Breast epithelium (tissue), 4 donors: ENCODE results near the gene PTPRN2. TPM values are rescaled to one million over a fixed set of nuclear protein-coding genes. Genes with fewer than 3 reads are reported as not detected.
"Not testable (repeated sequence)": the region's sequence is repeated elsewhere in the genome, so short reads cannot be mapped to it uniquely, and the experiment has no call there.

ENCODE experiments used
- DNase-seq, 2 donors: peaks; one replicate each; pipeline ENCODE4 v3.0.0-alpha.2; 2019; ENCODE audit warnings: low spot score in 2 of 2
- H3K27ac ChIP-seq, 2 donors: fragments of 200-600 bp; sonication (generic) in 1 of 2; one replicate each; pipeline ENCODE4 v1.5.1; 2016 to 2019; ENCODE audit warnings: mild to moderate bottlenecking in 1 of 2
- H3K27me3 ChIP-seq, 2 donors: fragments of 200-600 bp; sonication (generic) in 1 of 2; one replicate each; pipeline versions ENCODE4 v1.5.1 to v1.6.0; 2017 to 2019; ENCODE audit warnings: control low read depth in 1 of 2, mild to moderate bottlenecking in 1 of 2
- H3K36me3 ChIP-seq: fragments of 200-600 bp; one replicate; pipeline ENCODE4 v1.5.1; 2019
- H3K4me1 ChIP-seq, 2 donors: fragments of 200-600 bp; sonication (generic); one replicate each; pipeline ENCODE4 v1.5.1; 2016 to 2019; ENCODE audit warnings: control low read depth in 1 of 2
- H3K4me3 ChIP-seq, 3 donors: fragments of 200-600 bp; sonication (generic); 1 replicate in 2 of 3; 2 replicates in 1 of 3; pipeline ENCODE4 v1.5.1; 2016 to 2019; ENCODE audit warnings: mild to moderate bottlenecking in 3 of 3, moderate library complexity in 2 of 3
- H3K9me3 ChIP-seq, 2 donors: fragments of 200-600 bp; sonication (generic) in 1 of 2; one replicate each; pipeline ENCODE4 v1.5.1; 2016 to 2019; ENCODE audit warnings: control low read depth in 1 of 2
- POLR2A ChIP-seq: fragments of 450-650 bp; IDR thresholded peaks from one replicate; pipeline ENCODE4 v1.6.1; 2016; ENCODE audit warnings: antibody characterized with exemption, mild to moderate bottlenecking, moderate library complexity
- POLR2AphosphoS5 ChIP-seq, 3 donors: sonication (generic); formaldehyde crosslinking; IDR thresholded peaks; one replicate each; pipeline ENCODE4 v1.6.1; 2017; ENCODE audit warnings: antibody characterized with exemption in 3 of 3
- intact Hi-C: fragments of 100-400 bp; cut with DNase I; formaldehyde crosslinking; loops from one replicate; pipeline ENCODE4 v1.15.1; 2023; ENCODE audit warnings: low total_unique reads
- total RNA-seq, 3 donors: library from RNA; depleted of rRNA; stranded (reverse); fragments of >200 nt; gene quantifications; one replicate each; pipeline ENCODE4 v1.1.0, GENCODE V29; 2016
- TF ChIP-seq, protein P1 (sequence below), 3 donors: fragments of 450-650 bp; IDR thresholded peaks; one replicate each; pipeline ENCODE4 v1.5.1; 2016 to 2017; ENCODE audit warnings: antibody characterized with exemption in 3 of 3, mild to moderate bottlenecking in 3 of 3, moderate library complexity in 3 of 3

Gene PTPRN2
- total RNA-seq, 3 donors from 2014 or later: 1.6 to 2.2 (median 2.2) TPM

DNA sequence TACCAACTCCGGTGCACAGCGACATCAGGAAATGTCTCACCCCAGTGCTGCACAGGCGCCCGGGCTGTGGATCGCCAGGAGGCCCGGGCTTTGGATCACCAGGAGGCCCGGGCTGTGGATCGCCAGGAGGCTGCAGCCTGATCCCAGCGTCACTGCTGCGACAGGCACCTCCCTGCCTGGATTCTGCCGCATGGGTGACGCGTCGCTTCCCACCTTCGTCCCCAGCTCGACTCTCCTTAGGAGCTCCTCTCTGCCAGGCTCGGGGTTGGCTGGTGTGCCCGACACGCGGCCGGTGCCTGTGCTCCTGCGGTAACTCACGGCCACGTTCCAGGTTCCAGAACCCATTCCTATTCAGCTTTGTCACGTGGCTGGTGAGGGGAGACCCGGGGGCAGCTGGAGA lies 993.3 kb downstream of the PTPRN2 start:
- Histone ChIP-seq H3K27ac (no peak overlapping the region), H3K4me3 (no peak overlapping the region), H3K4me1 (no peaks in the 10 kb centered on the region), H3K27me3 (peaks cover 0 to 3% of the 10 kb centered on the region in 2 donors), H3K9me3 (peaks cover 0 to 5% of the 10 kb centered on the region in 2 donors), H3K36me3 (no peaks in the 10 kb centered on the region)
- DNase-seq: no peak
- intact Hi-C loops: no loop called here
- TF ChIP-seq POLR2AphosphoS5 (IDR thresholded peaks at IDR 0.05) (no peak), POLR2A (no peak)
- TF ChIP-seq, protein P1, sequence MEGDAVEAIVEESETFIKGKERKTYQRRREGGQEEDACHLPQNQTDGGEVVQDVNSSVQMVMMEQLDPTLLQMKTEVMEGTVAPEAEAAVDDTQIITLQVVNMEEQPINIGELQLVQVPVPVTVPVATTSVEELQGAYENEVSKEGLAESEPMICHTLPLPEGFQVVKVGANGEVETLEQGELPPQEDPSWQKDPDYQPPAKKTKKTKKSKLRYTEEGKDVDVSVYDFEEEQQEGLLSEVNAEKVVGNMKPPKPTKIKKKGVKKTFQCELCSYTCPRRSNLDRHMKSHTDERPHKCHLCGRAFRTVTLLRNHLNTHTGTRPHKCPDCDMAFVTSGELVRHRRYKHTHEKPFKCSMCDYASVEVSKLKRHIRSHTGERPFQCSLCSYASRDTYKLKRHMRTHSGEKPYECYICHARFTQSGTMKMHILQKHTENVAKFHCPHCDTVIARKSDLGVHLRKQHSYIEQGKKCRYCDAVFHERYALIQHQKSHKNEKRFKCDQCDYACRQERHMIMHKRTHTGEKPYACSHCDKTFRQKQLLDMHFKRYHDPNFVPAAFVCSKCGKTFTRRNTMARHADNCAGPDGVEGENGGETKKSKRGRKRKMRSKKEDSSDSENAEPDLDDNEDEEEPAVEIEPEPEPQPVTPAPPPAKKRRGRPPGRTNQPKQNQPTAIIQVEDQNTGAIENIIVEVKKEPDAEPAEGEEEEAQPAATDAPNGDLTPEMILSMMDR (IDR thresholded peaks at IDR 0.05): no peak

DNA sequence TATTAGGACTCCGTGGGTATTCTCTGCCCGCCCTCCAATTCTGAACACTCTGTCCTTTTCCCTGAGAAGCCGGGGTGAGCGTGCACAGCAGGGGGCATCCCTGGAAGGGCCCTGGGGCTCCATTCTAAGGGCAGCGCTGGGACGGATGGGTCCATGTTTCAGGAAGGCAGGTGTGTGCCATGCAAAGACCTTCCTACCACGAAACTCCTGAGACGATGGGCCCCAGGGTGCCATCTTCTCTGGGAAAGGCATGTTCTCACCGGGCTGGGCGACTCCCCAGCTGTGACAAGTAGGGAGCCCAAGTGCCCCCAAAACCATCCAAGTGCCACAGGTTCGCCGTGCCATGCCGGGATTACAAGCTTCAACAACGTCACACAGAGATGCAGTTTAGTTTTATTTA lies 994.1 kb downstream of the PTPRN2 start:
- Histone ChIP-seq H3K4me3 (no peak overlapping the region), H3K9me3 (peaks cover 0 to 5% of the 10 kb centered on the region in 2 donors), H3K4me1 (no peaks in the 10 kb centered on the region), H3K36me3 (no peaks in the 10 kb centered on the region), H3K27ac (no peak overlapping the region), H3K27me3 (peaks cover 0 to 4% of the 10 kb centered on the region in 2 donors)
- no peak for TF ChIP-seq POLR2AphosphoS5 (IDR thresholded peaks at IDR 0.05)
- TF ChIP-seq POLR2A: no peak
- TF ChIP-seq, protein P1 (IDR thresholded peaks at IDR 0.05): no peak
- intact Hi-C loops: no loop called here
- DNase-seq: no peak

- DNase-seq, H3K9me3 ChIP-seq, H3K4me1 ChIP-seq, H3K27ac ChIP-seq, intact Hi-C loops, H3K36me3 ChIP-seq, H3K4me3 ChIP-seq: not testable (repeated sequence)
- peaks cover 0 to 10% of the 10 kb centered on the region in 2 donors for H3K27me3 ChIP-seq
Measured at GRCh38 chr7:157592636-157593320, 994.8 kb downstream of the PTPRN2 start.

DNA sequence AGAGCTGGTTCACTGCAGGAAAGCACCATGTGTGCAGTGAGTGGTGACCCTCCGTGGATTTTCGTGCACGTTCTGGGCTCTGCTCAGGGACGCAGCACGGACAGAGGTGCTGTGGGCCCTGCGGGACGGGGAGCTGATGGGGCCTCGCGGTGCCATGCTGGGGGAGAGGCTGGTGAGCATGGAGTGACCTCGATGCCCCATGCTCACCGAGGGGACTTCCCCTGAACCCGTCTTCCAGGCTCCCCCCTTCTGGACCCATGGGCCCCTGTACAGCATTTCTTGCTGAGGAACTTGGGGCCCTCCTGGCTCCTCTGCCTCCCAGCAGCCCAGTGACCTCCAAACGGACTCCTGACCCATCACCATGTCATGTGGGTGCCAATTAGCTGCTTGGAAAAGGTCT lies 997.1 kb downstream of the PTPRN2 start:
- no peak overlapping the region for H3K4me3 ChIP-seq
- H3K36me3 ChIP-seq: no peaks in the 10 kb centered on the region
- no peaks in the 10 kb centered on the region for H3K4me1 ChIP-seq
- no peak overlapping the region for H3K27ac ChIP-seq
- intact Hi-C loops: no loop called here
- H3K9me3 ChIP-seq: peaks cover 0 to 5% of the 10 kb centered on the region in 2 donors
- peaks cover 0 to 10% of the 10 kb centered on the region in 2 donors for H3K27me3 ChIP-seq
- TF ChIP-seq POLR2A (no peak), POLR2AphosphoS5 (IDR thresholded peaks at IDR 0.05) (no peak)
- TF ChIP-seq, protein P1 (IDR thresholded peaks at IDR 0.05): no peak
- DNase-seq: no peak

DNA sequence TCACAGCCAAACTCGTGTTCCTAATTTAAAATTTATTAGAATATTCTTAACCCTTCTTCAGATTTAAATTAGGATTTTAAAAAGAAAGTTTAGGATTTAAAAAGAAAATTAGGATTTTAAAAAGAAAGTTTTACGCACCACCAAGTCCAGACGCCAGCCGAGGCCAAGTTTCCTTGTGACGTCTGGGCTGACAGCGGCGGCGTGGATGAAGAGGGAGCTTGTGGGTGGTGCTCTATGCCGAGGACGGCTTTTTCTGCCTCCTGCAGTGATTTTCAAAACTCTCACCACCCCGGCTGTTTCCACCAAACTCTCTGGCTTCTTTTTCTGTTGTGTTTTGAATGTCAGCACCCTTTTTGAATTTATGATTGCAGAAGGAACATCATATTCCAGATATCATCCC lies 997.9 kb downstream of the PTPRN2 start:
- no peak for DNase-seq
- intact Hi-C loops: no loop called here
- H3K27ac ChIP-seq: no peak overlapping the region

More for the DNA sequence above, 997.9 kb downstream of the PTPRN2 start:
- H3K36me3 ChIP-seq: no peaks in the 10 kb centered on the region
- H3K27me3 ChIP-seq: peaks cover 0 to 10% of the 10 kb centered on the region in 2 donors
- TF ChIP-seq, protein P1 (IDR thresholded peaks at IDR 0.05): no peak
- TF ChIP-seq POLR2AphosphoS5 (IDR thresholded peaks at IDR 0.05) (no peak), POLR2A (no peak)
- H3K9me3 ChIP-seq: peaks cover 0 to 5% of the 10 kb centered on the region in 2 donors
- H3K4me1 ChIP-seq: no peaks in the 10 kb centered on the region
- no peak overlapping the region for H3K4me3 ChIP-seq
